Hippocampal formation (tissue), 2 donors: ENCODE results near the gene GMDS.

Source experiments
- DNase-seq, 2 donors: peaks; one replicate each; lab custom pipeline; 2025; lab: John Stamatoyannopoulos, UW

GMDS gene

DNA sequence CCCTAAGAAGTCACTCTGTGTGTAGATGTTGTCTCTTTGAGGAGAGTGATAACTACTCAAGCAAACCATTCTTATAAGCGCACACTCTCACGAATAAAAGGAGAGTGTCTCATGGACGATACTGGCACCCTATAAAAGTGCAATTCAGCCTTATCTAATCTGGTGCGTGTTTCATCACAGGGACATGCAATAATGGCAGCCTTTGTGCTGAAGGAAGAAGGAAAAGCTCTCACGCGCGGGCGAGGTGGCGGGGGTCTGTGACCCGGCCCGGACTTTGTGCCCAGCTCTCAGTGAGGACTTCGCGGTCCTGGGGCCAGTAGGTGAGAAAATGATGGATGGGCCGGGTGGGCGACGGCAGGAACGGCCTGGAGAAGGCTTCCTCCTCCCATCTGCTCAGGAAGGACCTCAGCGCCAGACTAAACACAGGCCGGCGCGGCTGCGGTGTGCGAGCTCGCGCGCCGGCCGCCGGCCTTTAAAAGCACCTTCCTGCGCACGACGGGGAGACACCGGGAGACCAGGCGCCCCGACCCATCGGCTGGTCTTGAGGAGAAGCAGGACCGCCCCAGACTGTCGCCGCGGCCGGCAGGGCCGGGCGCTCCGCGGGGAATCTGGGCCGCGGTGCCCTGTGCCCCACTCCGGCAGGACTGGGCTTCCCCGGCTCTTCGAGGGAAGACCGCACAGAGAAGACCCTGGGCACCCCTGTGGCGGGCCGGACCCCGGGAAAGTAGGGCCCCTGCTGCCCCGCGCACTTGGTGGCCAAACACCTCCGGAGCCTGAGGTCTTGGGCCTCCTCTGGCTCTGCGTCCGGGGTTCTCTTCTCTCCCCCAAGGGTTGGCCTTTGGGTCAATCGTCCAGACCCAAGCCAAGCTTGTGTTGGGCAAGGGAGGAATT, 644.0 kb downstream of the GMDS start:
- no peak for DNase-seq

DNA sequence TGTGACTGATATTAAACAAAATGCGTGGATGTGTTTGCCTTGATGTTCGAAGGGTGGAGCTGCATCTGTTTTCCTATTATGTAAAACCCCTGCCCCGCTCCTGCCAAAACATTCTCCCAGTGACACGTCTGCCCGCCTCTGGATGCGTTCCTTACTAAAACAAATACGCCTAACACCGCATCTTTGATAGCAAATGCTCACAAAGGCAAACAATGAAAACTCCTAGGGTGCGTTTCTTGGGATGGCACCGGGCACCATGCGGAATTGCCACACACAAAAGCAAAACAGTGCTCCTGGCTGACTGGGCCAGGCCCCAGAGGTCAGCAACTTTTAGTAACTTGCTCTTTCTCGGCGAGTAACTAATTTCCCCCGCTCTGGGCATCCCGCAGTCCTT, 644.6 kb downstream of the GMDS start:
- DNase-seq = no peak

GRCh38 chr6:1600063-1600763, 645.2 kb downstream of the GMDS start:
- DNase-seq = no peak

DNA sequence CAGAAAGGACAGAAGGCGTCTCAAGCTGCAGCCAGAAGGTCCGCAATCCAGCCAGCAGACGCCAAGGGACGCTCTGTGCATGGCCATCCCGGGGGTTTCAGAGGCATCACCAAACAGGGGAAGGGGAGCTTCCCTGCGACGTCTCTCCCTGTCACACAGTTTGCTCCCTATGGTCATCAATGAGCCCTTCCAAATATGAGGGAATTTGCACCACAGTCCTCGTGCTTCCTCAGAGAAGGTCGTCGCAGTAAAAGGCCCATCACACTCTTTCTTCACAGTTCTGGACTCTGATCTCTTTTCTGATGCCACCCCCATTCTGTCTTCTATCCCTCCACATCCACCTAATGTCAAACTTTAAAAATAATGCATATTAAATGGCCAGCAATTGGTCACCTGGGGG, 645.9 kb downstream of the GMDS start:
- no peak for DNase-seq

GRCh38 chr6:1598886-1599285, 646.5 kb downstream of the GMDS start:
- no peak for DNase-seq

- DNase-seq = no peak
Measured at GRCh38 chr6:1598433-1598832, 647.0 kb downstream of the GMDS start.

DNA sequence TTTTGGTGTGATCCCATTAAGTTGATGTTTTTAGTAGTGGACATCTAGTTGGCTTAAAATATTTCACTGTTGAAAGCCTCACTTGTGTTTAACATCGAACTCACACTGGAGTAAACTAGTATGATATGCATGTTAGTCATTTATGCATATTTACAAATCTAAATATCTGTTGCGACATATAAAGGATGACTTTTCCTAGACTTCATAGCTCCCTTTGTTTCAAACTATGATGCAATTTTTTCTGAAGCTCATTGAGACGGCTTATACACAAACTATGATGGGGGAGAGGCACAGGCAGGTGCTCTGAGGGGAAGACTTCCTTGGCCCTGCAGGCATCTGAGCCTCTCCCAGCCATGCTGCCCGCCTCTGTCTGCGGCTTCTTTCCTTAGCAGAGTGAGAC, 647.5 kb downstream of the GMDS start:
- no peak for DNase-seq

- DNase-seq = no peak
Measured at GRCh38 chr6:1597121-1597744, 648.2 kb downstream of the GMDS start.

GRCh38 chr6:1596088-1596852, 649.1 kb downstream of the GMDS start:
- DNase-seq = peak; percentile 42 to 59

- DNase-seq = no peak
Measured at GRCh38 chr6:1595271-1596087, 649.9 kb downstream of the GMDS start.

DNA sequence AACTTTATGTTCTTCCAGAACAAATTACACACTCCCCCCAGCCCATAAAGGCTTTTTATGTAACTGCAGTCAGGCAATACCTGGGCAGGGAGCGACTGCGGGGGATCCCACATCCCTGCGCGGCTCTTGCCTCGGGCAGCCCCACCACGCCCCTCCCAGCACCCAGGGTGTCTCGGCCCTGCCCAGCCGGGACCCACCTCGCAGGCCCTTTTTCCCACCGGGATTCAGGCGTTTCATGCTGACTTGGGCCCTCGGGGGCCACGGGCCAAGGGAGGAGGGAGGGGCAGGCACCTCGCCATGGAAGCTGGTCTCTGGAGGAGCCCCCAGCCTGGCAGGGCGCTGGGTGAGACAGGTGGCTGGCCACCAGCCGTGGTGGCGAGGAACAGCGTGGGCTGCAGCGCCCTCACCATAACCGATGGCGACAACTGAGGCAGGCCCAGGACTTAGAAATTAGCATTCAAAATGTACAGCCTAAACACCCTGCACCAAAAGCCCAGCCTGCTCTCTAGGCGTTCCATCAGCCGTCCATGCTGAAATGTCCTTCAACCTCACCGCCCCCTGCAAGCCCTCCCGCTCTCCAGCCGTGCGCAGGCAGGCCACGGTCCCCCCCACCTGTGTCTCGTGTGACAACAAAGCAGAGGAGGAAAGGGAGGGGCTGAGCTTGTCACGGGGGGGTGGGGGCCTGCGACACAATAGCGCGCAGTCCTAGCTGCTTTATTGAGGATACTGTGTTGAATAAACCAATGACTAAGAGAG, 650.8 kb downstream of the GMDS start:
- no peak for DNase-seq

- DNase-seq = no peak
Measured at GRCh38 chr6:1593958-1594314, 651.5 kb downstream of the GMDS start.

DNA sequence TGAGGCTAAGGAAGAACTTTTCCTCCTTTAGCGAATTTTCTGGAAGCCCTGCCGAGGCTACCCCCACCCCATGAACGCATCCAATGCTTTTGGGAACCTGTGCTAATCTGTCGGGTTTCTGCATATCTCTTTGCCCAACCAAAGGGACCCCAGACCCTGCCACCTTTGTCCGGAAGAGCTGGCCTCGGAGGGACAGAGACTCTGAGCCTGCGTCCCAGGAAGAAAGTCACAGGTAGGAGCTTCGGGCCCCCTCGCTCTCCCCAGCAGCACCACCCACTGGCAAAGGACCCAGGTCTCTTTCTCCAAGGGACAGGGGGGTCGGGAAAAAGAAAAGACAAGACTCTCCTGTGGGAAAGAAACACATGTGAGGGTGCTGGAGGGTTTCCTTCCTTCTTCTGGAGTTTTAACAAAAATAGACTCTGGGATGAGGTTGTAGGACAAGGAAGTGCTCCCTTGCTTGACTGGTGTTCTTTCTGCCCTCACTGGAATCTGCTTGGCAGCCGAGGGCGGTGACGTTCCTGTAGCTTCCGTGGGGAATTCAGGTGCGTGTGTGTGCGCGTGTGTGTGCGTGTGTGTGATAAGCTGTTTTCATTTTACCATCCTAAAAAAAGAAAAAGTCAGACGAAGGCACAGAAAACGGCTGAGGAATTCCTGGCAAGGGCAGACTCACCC, 652.0 kb downstream of the GMDS start:
- DNase-seq = no peak

DNA sequence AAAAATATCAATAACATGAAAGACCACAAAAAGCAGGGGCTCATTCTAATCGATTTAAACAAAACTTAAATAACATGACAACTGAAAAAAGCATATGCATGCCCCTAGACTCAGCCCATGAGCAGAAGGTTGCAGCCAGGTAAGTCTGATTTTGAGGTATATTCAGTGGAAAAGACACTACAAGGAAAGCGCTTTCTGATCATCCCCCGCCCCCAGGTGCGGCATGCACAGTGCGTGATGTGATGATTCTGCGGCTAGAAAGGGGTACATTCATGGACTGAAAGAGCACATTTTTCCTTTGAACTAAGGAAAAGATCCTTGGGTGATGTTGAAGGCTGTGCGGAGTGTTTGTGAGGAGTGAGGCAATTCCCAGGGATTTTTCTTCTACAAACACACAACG, 652.6 kb downstream of the GMDS start:
- DNase-seq = no peak

GRCh38 chr6:1591926-1592325, 653.5 kb downstream of the GMDS start:
- no peak for DNase-seq

DNA sequence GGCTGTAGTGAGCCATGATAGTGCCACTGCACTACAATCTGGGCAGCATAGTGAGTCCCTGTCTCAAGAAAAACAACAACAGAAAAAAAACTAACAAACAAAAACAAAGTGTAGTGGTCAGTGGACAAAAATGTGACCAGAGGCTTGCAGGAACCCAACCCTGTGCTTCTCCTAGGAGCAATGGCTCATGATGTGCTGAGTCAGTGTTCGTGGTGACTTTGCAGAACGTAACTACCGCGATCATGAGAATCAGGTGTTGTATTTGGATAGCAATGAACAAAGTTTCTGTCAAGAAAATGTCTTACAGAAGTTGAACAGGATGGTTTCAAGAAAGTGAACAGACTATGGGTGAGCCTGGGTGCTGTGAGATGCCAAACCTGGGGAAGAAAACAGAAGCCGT, 654.2 kb downstream of the GMDS start:
- DNase-seq = no peak

GRCh38 chr6:1590580-1590979, 654.8 kb downstream of the GMDS start:
- no peak for DNase-seq

GRCh38 chr6:1589208-1589607, 656.2 kb downstream of the GMDS start:
- no peak for DNase-seq

GRCh38 chr6:1587977-1588376, 657.4 kb downstream of the GMDS start:
- DNase-seq = no peak

DNA sequence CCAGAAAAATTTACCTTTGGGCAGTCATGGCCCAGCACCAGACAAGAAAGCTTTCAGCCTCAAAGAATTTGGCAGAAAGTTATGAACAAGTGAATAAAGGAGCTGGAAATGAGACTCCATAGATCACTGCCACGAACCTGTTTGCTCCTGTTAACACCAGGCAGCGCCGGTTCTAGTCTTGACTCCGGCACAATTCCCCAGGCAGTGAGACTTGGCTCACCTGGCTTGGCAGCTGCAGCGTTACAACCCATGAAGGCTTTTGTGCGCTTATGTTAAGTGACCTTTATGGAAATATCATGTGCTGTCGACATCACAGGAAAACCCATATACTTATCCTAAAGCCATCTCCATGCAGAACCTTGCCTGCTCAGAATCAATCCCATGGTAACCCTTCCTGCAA, 657.9 kb downstream of the GMDS start:
- DNase-seq = no peak
